T-helper 1 cell treated with Interleukin-12 subunit alpha and Interleukin-12 subunit beta and Interleukin-4 antibody, amounts not matched to agents 30 ng/mL and 1 ng/mL, for 36 hours (primary cell): ENCODE results near the gene RNF111. TPM values are rescaled to one million over a fixed set of nuclear protein-coding genes. Genes with fewer than 3 reads are reported as not detected.

Experiments used
- intact Hi-C: fragments of 100-400 bp; cut with micrococcal nuclease; formaldehyde crosslinking; loops from one replicate; pipeline ENCODE4 v1.15.1; 2024
- total RNA-seq: library from RNA; stranded (reverse); gene quantifications from 2 replicates; pipeline ENCODE4 v1.2.3, GENCODE V29; 2022

RNF111 gene
- total RNA-seq, 1 donor from 2014 or later: 48.2 TPM

DNA sequence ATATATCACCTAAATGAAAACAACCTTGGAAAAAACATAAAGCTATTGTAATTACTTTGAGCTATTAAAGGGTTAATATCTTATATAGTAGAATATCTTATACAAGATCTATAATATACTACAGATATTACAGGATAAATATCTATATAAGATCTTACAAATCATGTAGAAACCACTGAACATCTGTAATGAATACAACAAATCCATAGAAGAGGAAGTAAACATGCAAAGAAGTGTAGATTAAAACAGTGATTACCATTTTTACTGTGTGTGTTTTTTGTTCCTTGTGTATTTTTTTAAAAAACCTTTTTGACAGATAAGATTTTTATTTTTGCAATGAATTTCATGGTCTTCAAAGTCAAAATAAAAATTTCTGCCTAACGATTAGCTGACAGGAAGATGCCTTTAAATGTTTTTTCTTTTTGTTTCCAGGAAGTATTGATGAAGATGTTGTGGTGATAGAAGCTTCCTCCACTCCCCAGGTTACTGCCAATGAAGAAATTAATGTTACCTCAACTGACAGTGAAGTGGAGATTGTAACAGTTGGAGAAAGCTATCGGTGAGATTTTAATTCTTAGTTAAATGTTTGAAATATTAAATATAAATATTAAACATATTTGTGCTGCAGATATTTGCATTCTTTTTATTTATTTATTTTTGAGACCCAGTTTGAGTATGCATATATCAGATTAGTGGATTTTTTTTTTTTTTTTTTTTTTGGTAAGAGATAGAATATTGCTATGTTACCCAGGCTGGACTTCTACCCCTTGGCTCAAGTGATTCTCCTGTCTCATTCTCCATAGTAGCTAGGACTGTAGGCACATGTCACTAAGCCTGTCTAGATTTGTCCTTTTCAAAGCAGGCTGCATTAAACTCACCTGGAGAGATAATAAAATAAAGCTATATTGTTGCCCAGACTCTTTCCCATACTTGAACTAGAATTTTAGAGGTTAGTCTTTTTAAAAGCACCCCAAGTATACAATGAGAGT is 64.7 kb downstream of the RNF111 start:
- intact Hi-C loops: loop anchor here (1.0 kb wide), 1 partner anchor 65 kb away; the partner anchor contains the start of gene RNF111

DNA sequence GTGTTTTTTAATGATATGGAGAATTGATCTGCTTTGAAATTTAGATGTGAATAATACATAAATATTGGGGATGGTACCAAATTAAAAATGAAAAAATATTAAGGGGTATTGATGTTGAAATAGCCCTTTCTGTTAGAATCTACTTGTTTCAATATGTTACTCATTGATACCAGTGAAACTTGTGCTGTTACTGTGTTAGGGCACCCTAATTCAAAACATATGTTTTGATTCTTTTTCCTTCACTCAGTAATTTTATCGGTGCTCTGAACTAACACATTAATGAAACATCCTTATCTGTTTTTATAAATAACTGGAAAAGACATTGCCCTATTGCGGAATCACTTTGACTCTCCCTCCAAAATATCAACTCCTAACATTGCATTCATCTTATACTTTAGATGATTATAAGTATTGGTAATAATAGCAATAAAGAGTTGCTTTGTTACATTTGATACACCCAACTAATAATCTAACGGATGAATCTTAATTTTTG is 65.5 kb downstream of the RNF111 start:
- intact Hi-C loops: loop anchor here (1.0 kb wide), 1 partner anchor 66 kb away; the partner anchor contains the start of gene RNF111

DNA sequence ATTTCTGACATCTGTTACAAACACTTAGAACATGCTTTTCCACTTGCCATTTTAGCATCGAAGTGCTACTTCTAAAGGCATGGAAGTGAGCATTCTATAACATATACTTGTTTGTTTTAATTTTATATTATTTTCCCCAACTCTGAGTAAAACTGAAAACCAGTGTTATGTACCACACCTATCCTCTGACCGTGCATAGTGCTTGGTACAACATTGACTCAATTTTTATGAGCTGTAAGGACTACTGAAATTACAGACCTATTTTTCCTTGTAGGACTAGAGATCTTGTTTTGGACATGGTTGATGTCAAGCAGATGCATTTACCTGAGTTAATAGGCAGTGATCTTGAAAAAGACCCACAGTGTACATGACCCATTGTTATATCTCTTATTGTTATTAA is 66.0 kb downstream of the RNF111 start:
- intact Hi-C loops: no loop called here

DNA sequence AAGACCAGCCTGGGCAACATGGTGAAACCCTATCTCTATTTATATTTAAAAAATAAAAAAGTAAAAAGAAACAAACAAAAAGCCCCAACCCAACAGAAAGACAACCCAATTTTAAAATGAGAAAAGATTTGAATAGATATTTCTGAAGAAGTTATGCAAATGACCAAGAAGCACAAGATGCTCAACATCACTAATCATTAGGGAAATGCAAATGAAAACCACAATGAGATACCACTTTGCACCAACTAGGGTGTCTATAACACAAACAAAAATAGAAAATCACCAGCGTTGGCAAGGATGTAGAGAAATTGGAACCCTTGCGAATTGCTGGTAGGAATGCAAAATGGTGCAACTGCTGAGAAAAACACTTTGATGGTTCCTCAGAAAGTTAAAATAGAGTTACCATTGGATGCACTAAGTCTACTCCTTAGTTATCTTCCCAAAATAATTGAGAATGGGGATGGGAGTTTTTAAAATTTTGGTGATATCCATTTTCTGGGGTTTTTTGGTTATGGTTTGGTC is 71.7 kb downstream of the RNF111 start:
- intact Hi-C loops: no loop called here

DNA sequence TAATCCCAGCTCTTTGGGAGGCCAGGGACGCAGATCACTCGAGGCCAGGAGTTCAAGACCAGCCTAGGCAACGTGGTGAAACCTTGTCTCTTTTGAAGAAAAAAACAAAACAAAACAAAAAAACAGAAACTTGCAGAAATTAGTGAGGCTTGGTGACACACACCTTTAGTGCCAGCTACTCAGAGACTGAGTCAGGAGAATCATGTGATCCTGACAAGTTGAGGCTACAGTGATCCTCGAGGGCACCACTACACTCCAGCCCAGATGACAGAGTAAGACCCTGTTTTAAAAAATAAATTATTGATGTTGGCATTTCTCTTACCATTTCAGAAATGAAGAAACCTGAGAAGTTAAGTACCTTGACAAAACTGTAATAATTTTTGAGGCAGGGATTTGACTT is 72.9 kb downstream of the RNF111 start:
- intact Hi-C loops: no loop called here

DNA sequence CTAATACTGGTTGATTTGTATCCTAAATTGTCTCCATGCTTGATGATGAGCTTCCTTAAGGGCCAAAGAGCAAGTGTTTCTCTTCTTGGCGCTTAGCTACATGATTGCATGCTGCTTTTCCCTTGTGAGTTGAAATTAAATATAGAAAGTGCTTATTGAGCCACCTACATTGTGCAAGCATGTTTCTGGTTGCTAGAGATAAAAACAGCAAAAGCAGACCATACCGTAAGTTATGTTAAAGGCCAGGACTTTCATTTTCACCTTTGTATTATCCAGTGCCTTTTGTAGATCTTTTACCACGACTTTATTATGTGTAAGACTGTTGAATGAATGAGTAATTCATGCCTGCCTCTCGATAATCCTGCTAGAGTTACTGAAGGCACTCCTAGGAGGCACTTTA is 75.6 kb downstream of the RNF111 start:
- intact Hi-C loops: no loop called here

DNA sequence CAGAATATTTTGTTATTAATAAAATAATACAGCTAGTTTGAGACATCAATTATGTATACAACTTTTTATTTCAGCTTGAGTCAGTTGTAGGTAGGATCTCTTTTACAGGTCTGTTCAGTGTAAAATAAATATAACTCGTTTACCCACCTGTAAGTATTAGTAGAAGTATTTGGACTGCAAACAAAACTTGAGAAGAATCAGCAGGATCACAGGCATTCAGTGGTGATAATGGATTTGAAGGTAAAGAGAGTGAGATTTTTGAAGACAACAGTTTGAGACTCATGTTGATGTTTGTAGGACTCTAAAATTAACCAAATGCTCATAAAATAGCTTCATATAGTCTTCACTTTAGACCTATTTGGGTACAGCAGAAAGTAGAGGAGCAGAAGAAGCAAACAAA is 82.0 kb downstream of the RNF111 start:
- intact Hi-C loops: no loop called here

DNA sequence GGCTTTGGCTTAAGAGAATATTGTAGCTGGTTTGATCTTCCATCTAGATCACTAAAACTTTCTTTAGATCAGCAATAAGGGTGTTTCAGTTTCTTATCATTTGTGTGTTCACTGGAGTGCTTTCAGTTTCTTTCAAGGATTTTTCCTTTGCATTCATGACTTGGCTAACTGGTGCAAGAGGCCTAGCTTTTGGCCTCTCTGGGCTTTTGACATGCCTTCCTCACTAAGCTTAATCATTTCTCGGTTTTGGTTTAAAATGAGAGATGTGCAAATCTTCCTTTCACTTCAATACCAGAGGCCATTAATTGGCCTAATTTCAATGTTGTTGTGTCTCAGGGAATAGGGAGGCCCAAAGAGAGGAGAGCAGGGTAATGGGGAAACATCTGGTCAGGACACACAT is 87.1 kb downstream of the RNF111 start:
- intact Hi-C loops: no loop called here

DNA sequence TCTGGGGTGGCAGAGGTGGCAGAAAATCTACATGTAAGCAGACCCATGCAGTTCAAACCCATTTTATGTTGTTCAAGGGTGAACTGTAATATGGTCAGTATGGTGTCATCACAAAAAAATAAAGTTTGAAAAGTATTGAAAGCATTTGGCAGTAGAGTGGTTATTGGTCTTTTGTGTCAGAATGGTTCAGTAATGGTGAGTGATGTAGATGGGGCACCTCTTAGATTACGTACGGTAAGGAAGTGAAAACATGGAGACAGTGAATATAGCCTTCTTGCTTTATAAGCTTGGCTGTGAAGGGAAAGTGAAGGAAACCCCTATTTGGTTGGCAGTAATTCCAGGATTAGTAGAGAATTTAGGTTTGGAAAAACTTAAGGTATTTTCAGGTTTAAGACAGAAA is 100.3 kb downstream of the RNF111 start:
- intact Hi-C loops: no loop called here

DNA sequence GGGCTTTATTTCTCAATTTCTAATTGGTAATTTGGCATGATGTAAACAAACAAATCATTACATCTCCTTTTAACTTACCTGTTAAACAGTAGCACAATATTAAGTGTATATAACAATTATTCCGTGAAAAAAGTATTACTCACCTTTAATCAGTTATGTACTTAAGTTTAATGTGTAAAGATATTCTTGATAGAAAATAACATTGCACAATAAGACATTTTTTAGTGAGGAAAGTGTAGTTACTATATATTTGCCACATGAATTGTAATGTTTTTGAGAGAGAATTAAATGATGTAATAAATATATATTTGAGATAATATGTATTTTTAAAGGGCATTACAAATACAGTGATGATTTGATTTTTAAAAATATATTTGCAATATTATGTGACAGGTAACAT is 106.6 kb downstream of the RNF111 start:
- intact Hi-C loops: no loop called here

DNA sequence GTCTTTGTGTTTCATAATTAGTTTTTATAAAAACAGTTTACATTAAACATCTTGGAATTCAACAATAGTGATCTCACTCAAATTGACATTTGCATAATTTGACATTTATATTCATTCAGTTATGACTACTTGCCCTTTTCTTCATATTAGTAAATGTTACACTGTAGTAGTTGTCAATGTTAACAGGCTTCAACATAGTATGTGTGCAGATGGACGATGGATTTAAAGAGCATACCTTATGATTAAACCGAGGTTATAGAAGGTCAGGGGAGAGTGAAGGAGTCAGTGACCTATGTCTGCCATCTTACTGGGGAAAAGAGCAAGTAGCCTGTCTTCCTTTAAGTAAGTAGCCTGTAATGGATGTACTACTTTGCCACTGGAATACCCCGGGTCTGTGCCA is 109.0 kb downstream of the RNF111 start:
- intact Hi-C loops: no loop called here

DNA sequence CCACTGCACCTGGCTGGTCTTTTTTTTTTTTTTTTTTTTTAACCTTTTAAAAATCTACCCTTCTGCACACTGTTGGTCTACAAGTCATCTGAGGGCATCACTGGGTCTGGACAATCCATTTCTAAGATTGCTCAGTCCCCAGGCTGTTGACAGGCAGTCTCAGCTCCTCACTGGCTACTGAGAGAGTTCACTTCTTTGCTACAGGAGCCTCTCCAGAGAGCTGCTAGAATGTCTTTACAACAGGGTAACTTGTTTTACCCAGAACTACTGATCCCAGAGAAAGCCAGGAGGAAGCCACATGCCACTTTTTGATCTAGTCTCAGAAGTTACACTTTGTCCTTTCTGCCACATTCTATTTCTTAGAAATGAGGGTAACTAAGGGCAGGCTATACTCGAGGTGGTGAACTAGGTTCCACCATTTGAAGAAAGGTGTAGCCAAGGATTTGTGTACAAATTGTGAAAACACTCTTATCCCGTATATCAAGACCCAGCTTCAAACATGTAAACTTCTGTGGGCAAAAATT is 111.8 kb downstream of the RNF111 start:
- intact Hi-C loops: no loop called here

DNA sequence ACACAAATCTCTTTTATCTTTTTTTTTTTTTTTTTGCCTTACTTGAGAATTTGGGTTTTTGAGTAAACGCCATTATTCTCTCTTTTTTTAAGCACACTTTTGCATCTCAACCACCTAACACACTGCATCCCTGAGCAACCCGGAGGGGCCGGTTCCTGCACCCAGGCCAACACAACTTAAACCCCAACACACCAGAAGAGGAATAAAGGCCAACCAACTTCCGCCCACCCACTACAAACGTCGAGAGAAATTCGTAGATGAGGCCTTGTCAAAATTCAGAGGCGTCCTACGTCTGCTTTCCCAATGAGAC is 117.1 kb downstream of the RNF111 start:
- intact Hi-C loops: loop anchor here (2.0 to 10.0 kb wide), 3 partner anchors 36 to 580 kb away; partner anchors contain the start of genes BNIP2 and MINDY2

DNA sequence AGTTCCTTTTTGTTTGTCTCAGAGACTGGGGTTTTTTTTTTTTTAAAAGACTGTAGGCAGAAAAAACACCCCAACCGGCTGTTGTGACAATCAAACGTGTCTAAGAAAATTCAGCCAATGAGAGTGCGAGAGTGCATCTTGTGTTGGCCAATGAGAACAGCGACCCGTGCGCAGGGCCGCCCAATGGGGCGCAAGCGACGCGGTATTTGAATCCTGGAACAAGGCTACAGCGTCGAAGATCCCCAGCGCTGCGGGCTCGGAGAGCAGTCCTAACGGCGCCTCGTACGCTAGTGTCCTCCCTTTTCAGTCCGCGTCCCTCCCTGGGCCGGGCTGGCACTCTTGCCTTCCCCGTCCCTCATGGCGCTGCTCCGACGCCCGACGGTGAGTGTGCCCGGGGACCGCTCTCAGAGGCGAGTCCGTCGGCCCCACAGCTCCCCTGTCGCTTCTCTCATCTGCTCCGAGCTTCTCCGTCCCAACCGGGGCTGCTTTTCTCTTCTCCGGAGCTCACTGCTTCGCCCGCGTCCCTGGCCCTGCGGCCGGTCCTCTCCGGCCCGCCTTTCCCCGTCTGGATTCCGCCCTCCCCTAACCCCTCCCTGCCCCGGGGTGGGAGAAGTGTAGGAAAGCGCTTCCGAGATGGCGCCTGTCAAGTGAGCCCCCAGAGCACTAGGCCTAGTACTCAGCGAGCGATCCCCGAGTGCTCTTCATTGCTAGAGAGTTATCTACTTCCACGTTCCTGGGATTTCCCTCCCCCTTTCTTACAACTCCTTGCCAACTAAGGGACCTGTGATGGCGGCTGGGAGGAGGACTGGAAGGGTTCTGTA is 117.7 kb downstream of the RNF111 start, which contains the start of gene CCNB2:
CCNB2 (plus strand) TSS at position 235 of the 821 bp plus-strand sequence; CDS start at position 358, 123 bp downstream.
- intact Hi-C loops: loop anchor here (1.0 to 10.0 kb wide), 7 partner anchors 36 to 580 kb away; partner anchors contain the start of genes BNIP2, GTF2A2, MINDY2 and RNF111

DNA sequence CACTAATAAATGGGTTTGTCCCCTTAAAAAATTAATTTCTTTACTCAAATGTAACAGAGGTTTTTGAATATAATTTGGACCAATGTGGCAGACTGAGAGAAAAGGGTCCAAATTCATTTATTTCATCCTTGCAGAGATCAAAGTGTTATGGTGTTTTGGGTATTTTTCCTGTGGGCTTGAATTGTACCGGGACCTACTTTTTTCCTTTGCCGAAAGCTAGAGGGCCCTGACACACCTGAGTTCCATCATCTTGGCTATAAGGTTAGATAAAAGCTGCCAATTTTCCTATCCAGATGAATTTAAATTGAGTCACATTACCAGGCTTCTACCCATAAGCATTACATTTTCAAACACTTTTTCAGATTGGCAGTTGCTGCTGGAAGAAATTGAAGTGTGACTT is 118.4 kb downstream of the RNF111 start:
- intact Hi-C loops: loop anchor here (1.0 to 10.0 kb wide), 7 partner anchors 35 to 579 kb away; partner anchors contain the start of genes BNIP2, GTF2A2, MINDY2 and RNF111

DNA sequence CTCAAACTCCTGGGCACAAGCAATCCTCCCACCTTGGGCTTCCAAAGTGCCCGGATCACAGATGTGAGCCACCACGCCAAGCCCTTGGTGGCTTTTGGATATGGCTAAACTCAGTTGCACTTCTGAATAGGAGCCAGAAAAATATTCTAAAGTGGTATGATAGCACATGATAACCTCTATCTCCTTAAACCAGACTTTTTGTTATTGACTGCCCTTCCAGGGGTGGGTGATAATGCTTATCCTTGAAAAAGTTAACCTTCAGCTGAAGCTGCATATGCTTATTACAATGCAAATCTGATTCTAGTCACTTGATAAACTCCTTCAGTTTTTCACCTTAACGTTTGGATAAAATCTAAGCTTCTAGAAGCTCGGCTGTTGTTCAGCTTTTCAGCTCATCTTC is 123.8 kb downstream of the RNF111 start:
- intact Hi-C loops: no loop called here

DNA sequence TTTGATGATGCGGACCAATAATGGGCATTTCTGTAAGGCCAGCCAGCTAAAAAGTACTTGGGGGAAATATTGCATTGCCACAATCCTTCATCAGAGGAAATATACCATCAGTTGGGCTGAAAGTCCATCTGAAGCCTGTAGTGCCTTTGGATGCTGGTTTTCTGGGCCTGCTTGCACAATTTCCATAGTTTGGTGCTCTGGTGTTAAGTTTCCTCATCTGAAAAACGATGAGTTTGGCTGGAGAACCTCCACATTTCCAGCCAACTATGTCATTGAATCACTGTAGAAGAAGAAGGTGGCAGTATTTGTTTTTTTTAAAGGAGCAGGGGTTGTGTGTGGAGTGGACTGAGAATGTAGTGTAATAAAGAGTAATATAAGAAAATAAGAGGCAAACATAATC is 127.6 kb downstream of the RNF111 start:
- intact Hi-C loops: no loop called here

DNA sequence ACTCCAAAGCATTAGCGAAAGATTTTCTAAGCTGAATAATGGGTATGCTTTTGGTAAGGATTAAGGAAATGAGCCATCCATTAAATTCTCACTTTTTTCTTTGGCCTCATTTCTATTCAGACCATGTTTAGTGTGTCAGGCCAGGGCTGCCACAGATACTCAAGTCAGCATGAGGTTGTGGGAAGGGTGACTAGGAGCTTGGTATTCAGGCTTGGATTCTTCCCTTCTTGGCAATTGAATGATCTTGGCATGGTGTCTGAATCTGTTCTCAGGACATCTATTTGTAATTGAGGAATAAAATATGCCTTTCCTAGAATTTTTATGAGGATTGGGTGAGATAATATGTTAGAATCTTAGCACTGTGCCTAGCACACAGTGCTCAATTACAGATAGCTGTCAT is 128.7 kb downstream of the RNF111 start:
- intact Hi-C loops: no loop called here

DNA sequence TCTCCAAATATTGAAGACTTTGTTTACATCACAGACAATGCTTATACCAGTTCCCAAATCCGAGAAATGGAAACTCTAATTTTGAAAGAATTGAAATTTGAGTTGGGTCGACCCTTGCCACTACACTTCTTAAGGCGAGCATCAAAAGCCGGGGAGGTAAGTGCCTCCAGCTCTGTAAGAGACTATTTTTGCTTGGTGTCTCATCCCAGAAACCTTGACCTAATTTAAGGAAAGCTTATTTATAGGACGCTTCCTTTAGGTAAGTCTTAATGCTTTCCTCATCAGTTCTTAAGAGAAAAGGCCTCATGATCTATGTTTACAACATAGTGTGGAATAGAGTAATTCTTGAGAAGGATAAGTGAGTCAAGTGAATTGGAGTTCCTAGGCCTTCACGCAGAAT is 129.3 kb downstream of the RNF111 start:
- intact Hi-C loops: no loop called here

DNA sequence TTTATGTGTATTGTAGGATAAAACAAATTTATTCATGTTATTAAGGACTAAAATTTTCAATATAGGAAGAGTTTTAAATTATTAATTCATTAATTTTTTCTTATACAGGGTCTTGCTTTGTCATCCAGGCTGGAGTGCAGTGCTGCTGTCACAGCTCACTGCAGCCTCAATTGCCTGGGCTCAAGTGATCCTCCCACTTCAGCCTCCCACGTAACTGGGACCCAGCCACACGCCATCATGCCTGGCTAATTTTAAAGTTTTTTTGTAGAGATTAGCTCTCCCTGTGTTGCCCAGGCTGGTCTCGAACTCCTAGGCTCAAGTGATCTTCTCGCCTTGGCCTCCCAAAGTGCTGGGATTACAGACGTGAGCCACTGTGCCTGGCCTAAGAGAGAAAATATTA is 132.2 kb downstream of the RNF111 start:
- intact Hi-C loops: no loop called here

DNA sequence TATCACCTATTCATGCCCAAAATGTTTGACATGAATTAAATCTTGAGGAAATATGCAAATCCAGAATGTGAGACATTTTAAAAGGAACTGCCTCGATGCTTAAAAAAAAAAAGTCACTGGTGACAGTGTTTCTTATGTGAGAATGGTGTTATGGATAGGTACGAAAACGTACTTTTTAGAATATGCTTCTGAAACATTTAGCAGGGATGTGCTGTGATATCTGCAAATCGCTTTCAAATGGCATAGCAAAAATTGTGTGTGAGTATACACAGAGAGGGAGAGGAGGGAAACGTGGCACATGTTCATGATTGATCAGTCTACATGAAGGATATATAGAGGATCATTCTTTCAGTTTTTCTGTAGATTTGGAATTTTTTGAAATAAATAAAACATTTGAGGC is 133.5 kb downstream of the RNF111 start:
- intact Hi-C loops: no loop called here
